Pancreas (tissue), 10 donors: ENCODE data around the gene KRTAP10-4. TPM values are rescaled to one million over a fixed set of nuclear protein-coding genes. Genes with fewer than 3 reads are reported as not detected.

Experiments used
- ATAC-seq, 4 donors: fragments of 200-7000 bp; cut with Tn5 transposase; one replicate each; pipeline versions ENCODE4 v1.8.0 to v1.9.1; 2020; ENCODE audit warnings: mild to moderate bottlenecking in 4 of 4, moderate library complexity in 4 of 4
- DNase-seq, 6 donors: peaks; one replicate each; pipeline ENCODE4 v3.0.0-alpha.2; 2020
- FAIRE-seq: peaks from 2 replicates; lab custom pipeline; 2012; peaks lifted over from hg19 to GRCh38; lab: Jason Lieb, UNC
- H3K27ac ChIP-seq, 4 donors: fragments of 200-600 bp; sonication (generic); 1 replicate in 3 of 4; 2 replicates in 1 of 4; pipeline versions ENCODE4 v1.5.0 to v1.8.0; 2020
- H3K27me3 ChIP-seq, 4 donors: fragments of 200-600 bp; one replicate each; pipeline ENCODE4 v1.8.0; 2021
- H3K36me3 ChIP-seq, 3 donors: fragments of 200-600 bp; sonication (generic) in 1 of 3; one replicate each; pipeline versions ENCODE4 v1.5.0 to v1.8.0; 2020 to 2021
- H3K4me1 ChIP-seq, 3 donors: fragments of 200-600 bp; one replicate each; pipeline ENCODE4 v1.8.0; 2021
- H3K4me3 ChIP-seq, 4 donors: fragments of 200-600 bp; sonication (generic) in 2 of 4; one replicate each; pipeline versions ENCODE4 v1.5.0 to v1.8.0; 2020 to 2021
- H3K9me3 ChIP-seq, 4 donors: fragments of 200-600 bp; one replicate each; pipeline ENCODE4 v1.8.0; 2021
- CTCF ChIP-seq, 4 donors: fragments of 200-600 bp; sonication (generic) in 3 of 4; IDR thresholded peaks; one replicate each; pipeline versions ENCODE4 v1.5.0 to v1.8.0; 2021; ENCODE audit warnings: antibody characterized with exemption in 4 of 4
- WGBS, 2 donors: extraction: QIAGEN DNeasy Blood & Tissue Kit; methylation state at CpG; one replicate each; pipeline ENCODE4 v1.1.7; 2013; 5-methylcytosine and 5-hydroxymethylcytosine counted together
- intact Hi-C, 3 donors: fragments of 100-400 bp; cut with DNase I; formaldehyde crosslinking; loops; one replicate each; pipeline versions ENCODE4 v1.11.1 to v1.14.2; 2022
- polyA plus RNA-seq, 2 donors: library from polyadenylated mRNA; stranded (reverse); fragments of 200-250 nt; gene quantifications; one replicate each; pipeline ENCODE4 v1.2.3, GENCODE V29; 2013
- total RNA-seq, 6 donors: library from RNA; stranded (reverse); fragmentation: NEBNext Ultra II Directional in 4 of 6; extraction: Animal tissue kit (Norgen Biotek cat#: 25700) in 4 of 6; gene quantifications; one replicate each; pipeline versions ENCODE4 v1.2.1 to v1.2.4, GENCODE V29; 2021 to 2023
- donor health status: healthy with polysubstance abuse.
- donor health status: DM: no; HTN: no; CAD: no; lungs with moderate emphysema.
- donor health status: DM: no; HTN: no; CAD: no.
- donor health status: control.
- donor health status: control.
- donor health status: Bipolar disorder and iron deficiency.
- donor health status: DM: yes; HTN: yes; CAD: no.
- donor health status: DM: no; HTN: no; CAD: no.
- donor health status: DM: no; HTN: no; CAD: no.
- donor health status: DM: yes; HTN: yes; CAD: no.

The KRTAP10-4 gene
- total and polyA plus RNA-seq, 8 donors = not detected

GRCh38 chr21:44558695-44559094 lies 14.8 kb upstream of the KRTAP10-4 start, which contains the start of gene KRTAP10-3:
Gene KRTAP10-3, minus strand, starts transcription at chr21:44558795. Its CDS starts 80 bp downstream, at chr21:44558715.
- peaks cover 0 to 15% (median 0%) of the 10 kb centered on the region in 4 donors for H3K27me3 ChIP-seq
- 53 to 59% methylated on average over 5 of the region's 5 CpGs for WGBS, 2 donors
- TF ChIP-seq CTCF (IDR thresholded peaks at IDR 0.05) = no peak
- H3K9me3 ChIP-seq = no peaks in the 10 kb centered on the region
- H3K27ac ChIP-seq = no peak within 1 kb of the TSS
- ATAC-seq = no peak
- H3K4me1 ChIP-seq = no peaks in the 10 kb centered on the region
- no peak for FAIRE-seq
- H3K36me3 ChIP-seq = no peaks in the 10 kb centered on the region
- H3K4me3 ChIP-seq = no peak within 1 kb of the TSS
- DNase-seq = no peak
- intact Hi-C loops = no loop called here

GRCh38 chr21:44564099-44564498 lies 9.4 kb upstream of the KRTAP10-4 start:
- WGBS, 2 donors = 43 to 57% methylated on average over 1 of the region's 1 CpG
- H3K4me1 ChIP-seq = no peaks in the 10 kb centered on the region
- H3K9me3 ChIP-seq = no peaks in the 10 kb centered on the region
- ATAC-seq = no peak
- no peak for DNase-seq
- no peak for FAIRE-seq
- H3K4me3 ChIP-seq = no peak overlapping the region
- H3K27ac ChIP-seq = no peak overlapping the region
- no peak for TF ChIP-seq CTCF (IDR thresholded peaks at IDR 0.05)
- H3K36me3 ChIP-seq = no peaks in the 10 kb centered on the region
- intact Hi-C loops = no loop called here
- no peaks in the 10 kb centered on the region for H3K27me3 ChIP-seq

GRCh38 chr21:44564886-44565598 lies 8.5 kb upstream of the KRTAP10-4 start:
- no peak for ATAC-seq
- Histone ChIP-seq H3K4me1 (no peaks in the 10 kb centered on the region), H3K27ac (no peak overlapping the region), H3K4me3 (no peak overlapping the region), H3K36me3 (no peaks in the 10 kb centered on the region), H3K27me3 (no peaks in the 10 kb centered on the region), H3K9me3 (no peaks in the 10 kb centered on the region)
- DNase-seq = no peak
- TF ChIP-seq CTCF (IDR thresholded peaks at IDR 0.05) = no peak
- 0 to 44% methylated on average over 1 of the region's 1 CpG for WGBS, 2 donors
- intact Hi-C loops = no loop called here
- FAIRE-seq = no peak

- DNase-seq (no peak), FAIRE-seq (peak; percentile 9), ATAC-seq (no peak)
- Histone ChIP-seq H3K4me1 (no peaks in the 10 kb centered on the region), H3K27me3 (no peaks in the 10 kb centered on the region), H3K27ac (no peak overlapping the region), H3K36me3 (no peaks in the 10 kb centered on the region), H3K9me3 (no peaks in the 10 kb centered on the region), H3K4me3 (no peak overlapping the region)
- WGBS, 2 donors = 17 to 19% methylated on average over 1 of the region's 1 CpG
- no peak for TF ChIP-seq CTCF (IDR thresholded peaks at IDR 0.05)
- intact Hi-C loops = no loop called here
Observed at GRCh38 chr21:44566403-44566802, 7.1 kb upstream of the KRTAP10-4 start.

GRCh38 chr21:44567481-44568171 lies 5.9 kb upstream of the KRTAP10-4 start:
- DNase-seq = no peak
- intact Hi-C loops = no loop called here
- no peaks in the 10 kb centered on the region for H3K4me1 ChIP-seq
- WGBS, 2 donors = 72 to 83% methylated on average over 18 of the region's 18 CpGs
- H3K36me3 ChIP-seq = no peaks in the 10 kb centered on the region
- no peaks in the 10 kb centered on the region for H3K27me3 ChIP-seq
- H3K27ac ChIP-seq = no peak overlapping the region
- no peak for TF ChIP-seq CTCF (IDR thresholded peaks at IDR 0.05)
- no peak for ATAC-seq
- no peak for FAIRE-seq
- no peaks in the 10 kb centered on the region for H3K9me3 ChIP-seq
- H3K4me3 ChIP-seq = no peak overlapping the region
